Muscle of arm (tissue), 12 donors: Measurements from ENCODE around the gene DIP2B. TPM values are rescaled to one million over a fixed set of nuclear protein-coding genes. Genes with fewer than 3 reads are reported as not detected.

Experiments
- DNase-seq: peaks from one replicate; pipeline ENCODE4 v3.0.0-alpha.2; 2013
- polyA plus RNA-seq, 12 donors: library from polyadenylated mRNA; unstranded; fragments of 120-200 nt; gene quantifications; one replicate each; pipeline ENCODE4 v1.2.1, GENCODE V29; 2013; ENCODE audit not compliant: insufficient read length in 12 of 12

DIP2B gene
- polyA plus RNA-seq, 12 donors: 15.2 to 25.8 (median 21.5) TPM; not detected in 1

- DNase-seq: no peak
Observed at GRCh38 chr12:50611021-50611744, 106.4 kb downstream of the DIP2B start.

DNA sequence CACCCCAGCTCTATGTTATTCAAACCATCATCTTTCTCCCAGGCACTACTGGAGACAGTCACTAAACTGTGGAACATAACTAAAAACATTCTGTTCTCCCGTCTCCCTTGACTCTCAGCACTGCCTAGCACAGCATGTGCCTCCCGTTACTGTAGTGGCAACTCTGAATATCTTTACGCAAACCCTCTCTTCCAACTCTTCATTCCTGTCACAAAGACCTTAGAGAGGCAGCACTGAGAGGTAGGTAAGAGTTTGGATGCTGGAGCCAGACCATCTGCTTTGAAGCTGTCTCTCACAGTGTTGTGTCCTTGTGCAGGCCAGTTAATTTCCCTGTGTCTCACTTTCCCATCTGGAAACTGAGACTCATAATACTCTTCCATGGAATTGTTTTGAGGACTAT, 108.1 kb downstream of the DIP2B start:
- no peak for DNase-seq

DNA sequence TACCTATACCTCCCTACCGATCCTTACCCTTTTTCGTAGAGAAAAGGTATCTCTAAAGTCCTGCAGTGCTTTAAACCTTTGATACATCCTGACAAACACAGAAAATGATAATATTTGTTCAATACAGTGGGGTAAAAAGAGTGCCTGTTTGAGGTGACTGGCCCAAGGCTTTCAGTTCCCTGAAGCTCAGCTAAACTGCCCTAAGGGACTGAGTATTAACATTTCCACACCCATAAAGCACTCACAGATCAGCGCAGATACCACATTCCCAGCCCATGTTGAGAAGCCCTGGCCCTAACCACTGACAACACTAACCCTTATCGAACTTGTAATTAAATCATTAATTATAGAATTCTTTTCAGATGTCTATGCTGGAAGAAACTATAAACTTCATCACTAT, 108.7 kb downstream of the DIP2B start:
- no peak for DNase-seq

GRCh38 chr12:50614167-50614759, 109.5 kb downstream of the DIP2B start:
- no peak for DNase-seq

GRCh38 chr12:50615145-50615906, 110.5 kb downstream of the DIP2B start:
- DNase-seq: no peak

DNA sequence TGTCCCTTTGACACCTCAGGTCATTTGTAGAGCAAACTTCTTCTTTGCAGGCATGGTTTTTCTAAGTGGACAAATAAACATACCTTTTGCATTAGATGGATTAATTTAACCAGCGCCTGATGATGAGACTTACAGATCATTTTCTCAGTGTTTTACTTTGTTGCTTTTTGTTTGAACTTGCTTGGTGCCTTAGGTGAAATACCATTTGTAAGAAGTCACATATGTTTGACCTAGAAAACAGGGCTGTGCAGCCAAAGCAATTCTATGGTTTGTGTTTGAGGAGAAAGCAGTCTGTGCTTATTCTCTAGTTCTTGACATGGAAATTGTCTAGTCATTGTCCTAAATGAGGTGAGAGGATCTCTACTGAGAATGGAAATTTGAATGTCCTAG, 111.1 kb downstream of the DIP2B start:
- no peak for DNase-seq

- no peak for DNase-seq
Observed at GRCh38 chr12:50617657-50618056, 112.9 kb downstream of the DIP2B start.

GRCh38 chr12:50618864-50619609, 114.3 kb downstream of the DIP2B start:
- no peak for DNase-seq

GRCh38 chr12:50619610-50619958, 114.8 kb downstream of the DIP2B start:
- no peak for DNase-seq

DNA sequence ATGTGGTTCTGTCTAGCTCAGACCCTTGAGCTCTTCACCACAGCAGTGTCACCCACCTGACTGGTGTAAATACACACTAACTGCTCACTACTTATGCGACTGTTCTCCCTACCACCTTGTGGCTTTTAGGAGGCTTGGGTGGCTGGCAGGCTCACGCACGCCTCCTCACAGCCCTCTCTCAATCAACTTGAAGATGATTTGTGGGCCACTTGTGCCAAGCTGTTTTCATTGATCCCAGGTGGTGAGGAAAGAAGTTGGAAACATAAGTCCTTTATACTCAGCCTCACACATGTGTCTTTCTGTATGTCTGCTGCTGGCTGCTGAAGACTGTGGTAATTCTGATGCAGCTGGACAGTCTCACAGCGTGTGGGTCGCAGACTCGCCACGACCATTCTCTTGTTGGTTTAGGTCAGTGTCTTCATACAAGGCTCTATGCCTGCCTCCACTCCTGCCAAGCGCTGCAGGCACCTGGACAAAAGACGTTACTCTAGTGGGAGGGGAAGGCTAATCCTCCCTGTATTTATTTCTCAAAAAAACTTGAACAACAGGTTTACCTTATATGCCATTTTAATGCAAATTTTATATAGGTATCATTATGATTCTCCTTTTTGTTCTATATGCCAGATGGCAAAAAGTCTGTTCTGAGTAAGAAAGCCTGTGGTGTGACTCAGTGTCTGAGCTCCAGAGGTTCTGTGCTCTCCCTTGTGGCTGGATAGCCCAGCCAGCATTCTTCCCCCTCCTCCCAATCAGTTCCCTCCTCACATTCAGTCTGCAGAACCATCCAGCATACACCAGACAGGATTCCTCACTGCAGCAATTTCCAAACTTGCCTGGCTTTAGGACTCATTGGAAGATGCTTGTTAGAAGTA, 115.6 kb downstream of the DIP2B start:
- peak; percentile 30 for DNase-seq

DNA sequence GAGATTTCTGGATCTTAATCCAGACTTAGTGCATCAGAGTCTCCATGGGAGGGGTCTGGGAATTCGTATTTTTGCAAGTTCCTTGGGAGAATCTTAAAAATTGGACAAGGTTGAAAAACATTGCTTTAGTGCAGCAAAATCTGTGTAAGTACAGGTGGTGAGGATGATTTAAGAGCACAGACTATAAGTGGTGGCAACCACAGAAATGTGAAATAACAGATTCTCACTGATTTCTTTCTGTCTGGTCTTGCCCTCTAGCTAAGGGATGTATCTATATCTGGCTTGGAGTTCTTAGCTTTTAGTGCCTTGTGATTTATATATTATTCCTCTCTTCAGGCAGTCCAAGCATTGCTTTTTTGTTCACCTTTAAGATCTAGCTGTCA, 116.2 kb downstream of the DIP2B start:
- DNase-seq: no peak

DNA sequence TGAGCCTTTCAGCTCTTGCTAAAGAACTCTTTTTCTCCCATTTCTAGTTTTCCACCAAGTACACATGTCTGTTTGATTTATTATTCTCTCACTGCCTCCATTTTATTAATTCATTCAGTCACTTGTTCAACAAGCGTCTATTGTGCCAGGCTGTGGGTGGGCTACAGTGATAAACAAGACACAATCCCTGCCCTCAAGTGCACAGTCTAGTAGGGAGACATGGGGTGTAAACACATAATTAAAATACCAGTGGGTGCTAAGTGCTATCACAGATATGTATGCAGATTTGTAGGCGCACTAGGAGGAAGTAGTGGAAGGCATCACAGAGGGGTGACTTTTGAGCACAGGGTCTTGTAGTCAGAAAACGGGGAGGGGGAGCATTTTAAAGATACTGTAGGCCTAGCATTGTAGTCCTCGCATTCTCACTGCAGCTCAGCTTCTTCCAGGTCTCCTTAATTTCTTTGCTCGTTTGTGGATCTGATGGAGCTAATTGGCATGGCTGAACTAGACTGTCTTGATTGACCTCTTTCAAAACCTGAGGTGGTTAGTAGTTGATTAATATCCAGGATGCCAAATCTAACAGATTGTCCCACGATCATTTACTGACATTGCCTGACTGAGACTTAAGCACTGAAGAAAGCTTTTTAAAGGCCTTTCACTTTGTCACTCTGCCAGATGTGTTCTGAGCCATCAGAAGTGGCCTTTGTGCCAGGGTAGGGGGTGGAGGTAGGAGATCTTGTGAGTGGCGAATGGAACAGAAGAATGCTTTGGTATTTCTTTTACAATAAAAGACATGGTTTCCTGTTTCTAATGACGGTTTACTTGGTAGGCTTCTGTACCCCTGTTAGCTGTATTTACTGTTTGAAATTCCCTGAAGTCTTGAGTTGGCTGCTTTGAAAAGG, 116.9 kb downstream of the DIP2B start:
- DNase-seq: no peak

DNA sequence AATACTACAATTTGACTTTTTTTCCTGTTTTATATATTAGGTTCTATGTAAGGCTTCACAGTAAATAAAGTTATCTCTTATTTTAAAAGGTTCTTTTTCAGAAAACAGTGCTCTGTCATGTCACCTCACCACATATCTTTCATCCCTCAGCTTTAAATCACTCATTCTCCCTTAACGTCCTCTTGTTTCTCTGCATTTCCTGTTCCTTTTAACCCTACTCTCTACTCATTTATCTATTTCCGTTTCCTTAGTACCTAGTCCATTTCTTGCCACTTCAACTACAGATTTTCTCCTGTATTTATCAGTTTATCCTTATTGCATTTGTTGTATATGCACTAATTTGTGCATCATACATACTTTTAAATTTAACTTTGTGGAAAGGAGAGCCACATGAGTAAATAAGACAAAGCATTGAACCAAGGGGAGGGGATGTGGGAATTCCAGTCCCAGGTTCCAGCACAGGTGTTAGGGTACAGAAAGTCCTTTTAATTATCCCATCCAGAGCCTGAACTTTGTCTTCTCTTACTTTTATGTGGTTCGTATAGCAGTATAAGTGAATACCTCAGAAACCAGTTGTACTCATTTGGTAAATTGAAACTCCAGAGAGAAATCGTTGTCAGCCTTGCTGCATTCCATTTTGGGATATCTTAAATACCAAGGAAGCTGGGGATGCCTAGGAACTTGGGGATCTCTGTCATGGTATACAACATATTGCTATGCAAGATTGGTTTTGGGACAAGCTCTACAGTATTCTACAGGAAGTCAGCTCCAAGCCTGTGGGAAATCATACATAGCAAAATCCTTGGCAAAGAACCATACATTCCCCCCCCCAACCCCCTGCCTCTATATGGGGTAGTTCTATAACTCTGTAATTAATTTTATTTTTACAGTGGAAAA, 120.5 kb downstream of the DIP2B start:
- no peak for DNase-seq

- DNase-seq: no peak
Observed at GRCh38 chr12:50626026-50626425, 121.2 kb downstream of the DIP2B start.

- DNase-seq: no peak
Observed at GRCh38 chr12:50627491-50627890, 122.7 kb downstream of the DIP2B start.

- DNase-seq: no peak
Observed at GRCh38 chr12:50628394-50628793, 123.6 kb downstream of the DIP2B start.

- DNase-seq: no peak
Observed at GRCh38 chr12:50633955-50634354, 129.2 kb downstream of the DIP2B start.

GRCh38 chr12:50634379-50634778, 129.6 kb downstream of the DIP2B start:
- DNase-seq: no peak

DNA sequence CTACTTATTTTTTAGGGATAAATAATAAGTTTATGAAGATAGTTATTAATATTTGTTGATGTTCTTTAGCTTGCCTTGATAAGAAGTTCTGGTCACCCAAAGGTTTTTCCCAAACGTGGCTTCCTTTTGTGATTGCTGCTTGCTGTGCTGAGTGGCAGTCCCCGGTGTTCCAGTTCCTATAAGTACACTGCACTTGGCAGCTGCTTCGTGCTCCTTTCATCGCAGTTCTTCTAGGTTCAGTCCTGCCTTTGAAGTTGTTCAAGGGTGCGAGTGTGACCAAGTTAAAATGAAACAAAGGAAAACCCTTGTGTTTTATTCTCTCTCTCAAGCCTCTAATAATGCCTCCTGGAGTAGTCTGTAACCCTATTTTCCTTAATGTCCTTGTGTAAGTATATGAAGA, 130.6 kb downstream of the DIP2B start:
- no peak for DNase-seq
